PFSK-1 (cell line): Measurements from ENCODE around the gene EGFLAM.

Source experiments
- FOXP2 ChIP-seq: optimal IDR thresholded peaks from 2 replicates; pipeline ENCODE3; 2011; ENCODE audit warnings: borderline replicate concordance, control low read depth, inconsistent platforms; ENCODE audit not compliant: insufficient read depth; ENCODE audit errors: extremely low read length, extremely low read depth
- POLR2AphosphoS5 ChIP-seq: IDR thresholded peaks from 2 replicates; pipeline ENCODE4 v1.6.1; 2012; ENCODE audit warnings: low read depth, mild to moderate bottlenecking, control low read depth, low read length, moderate library complexity
- SIN3A ChIP-seq: IDR thresholded peaks from 2 replicates; pipeline ENCODE4 v1.6.1; 2012; ENCODE audit warnings: mild to moderate bottlenecking, low read length, moderate library complexity, borderline replicate concordance; ENCODE audit not compliant: insufficient read depth
- TAF1 ChIP-seq: IDR thresholded peaks from 2 replicates; pipeline ENCODE4 v1.6.1; 2012; ENCODE audit warnings: low read length, control low read depth, borderline replicate concordance; ENCODE audit not compliant: insufficient read depth
- TF ChIP-seq, protein P1 (sequence below), 2 experiments: IDR thresholded peaks; 2 replicates each; pipeline versions ENCODE4 v1.6.1 to v1.8.0; 2011 to 2012; ENCODE audit warnings: low read depth in 2 of 2, low read length in 2 of 2, control low read depth in 1 of 2, inconsistent platforms in 1 of 2, mild to moderate bottlenecking in 1 of 2, moderate library complexity in 1 of 2; ENCODE audit not compliant: insufficient read depth in 1 of 2

EGFLAM gene

DNA sequence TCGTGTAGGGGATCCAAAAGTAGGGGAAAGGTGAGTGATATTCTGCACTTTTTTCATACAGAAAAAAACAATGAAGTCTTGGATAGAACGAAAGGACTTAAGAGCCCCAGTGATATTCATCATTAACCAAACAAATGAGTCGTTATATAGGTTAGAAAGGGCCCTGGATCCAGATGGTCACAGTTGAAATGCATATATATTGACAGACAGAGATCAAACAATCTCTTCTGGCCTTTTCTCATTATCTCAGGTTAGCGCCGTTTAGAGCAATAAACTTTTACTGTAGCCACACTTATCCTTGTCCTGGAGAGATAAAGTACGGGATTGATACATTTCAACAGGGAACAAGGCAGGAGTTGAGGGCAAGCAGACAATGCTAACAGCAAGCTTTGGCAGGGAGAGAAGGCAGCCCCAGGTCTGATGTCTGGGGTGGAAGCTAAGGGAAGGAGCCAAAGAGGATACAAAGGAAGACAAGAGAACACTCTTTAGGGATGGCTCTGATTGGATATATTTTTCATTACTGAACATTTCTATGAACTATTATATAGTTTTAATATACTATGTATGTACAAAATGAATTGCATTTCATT, 221.1 kb downstream of the EGFLAM start:
- TF ChIP-seq SIN3A: no peak
- no peak for TF ChIP-seq TAF1
- TF ChIP-seq, protein P1, sequence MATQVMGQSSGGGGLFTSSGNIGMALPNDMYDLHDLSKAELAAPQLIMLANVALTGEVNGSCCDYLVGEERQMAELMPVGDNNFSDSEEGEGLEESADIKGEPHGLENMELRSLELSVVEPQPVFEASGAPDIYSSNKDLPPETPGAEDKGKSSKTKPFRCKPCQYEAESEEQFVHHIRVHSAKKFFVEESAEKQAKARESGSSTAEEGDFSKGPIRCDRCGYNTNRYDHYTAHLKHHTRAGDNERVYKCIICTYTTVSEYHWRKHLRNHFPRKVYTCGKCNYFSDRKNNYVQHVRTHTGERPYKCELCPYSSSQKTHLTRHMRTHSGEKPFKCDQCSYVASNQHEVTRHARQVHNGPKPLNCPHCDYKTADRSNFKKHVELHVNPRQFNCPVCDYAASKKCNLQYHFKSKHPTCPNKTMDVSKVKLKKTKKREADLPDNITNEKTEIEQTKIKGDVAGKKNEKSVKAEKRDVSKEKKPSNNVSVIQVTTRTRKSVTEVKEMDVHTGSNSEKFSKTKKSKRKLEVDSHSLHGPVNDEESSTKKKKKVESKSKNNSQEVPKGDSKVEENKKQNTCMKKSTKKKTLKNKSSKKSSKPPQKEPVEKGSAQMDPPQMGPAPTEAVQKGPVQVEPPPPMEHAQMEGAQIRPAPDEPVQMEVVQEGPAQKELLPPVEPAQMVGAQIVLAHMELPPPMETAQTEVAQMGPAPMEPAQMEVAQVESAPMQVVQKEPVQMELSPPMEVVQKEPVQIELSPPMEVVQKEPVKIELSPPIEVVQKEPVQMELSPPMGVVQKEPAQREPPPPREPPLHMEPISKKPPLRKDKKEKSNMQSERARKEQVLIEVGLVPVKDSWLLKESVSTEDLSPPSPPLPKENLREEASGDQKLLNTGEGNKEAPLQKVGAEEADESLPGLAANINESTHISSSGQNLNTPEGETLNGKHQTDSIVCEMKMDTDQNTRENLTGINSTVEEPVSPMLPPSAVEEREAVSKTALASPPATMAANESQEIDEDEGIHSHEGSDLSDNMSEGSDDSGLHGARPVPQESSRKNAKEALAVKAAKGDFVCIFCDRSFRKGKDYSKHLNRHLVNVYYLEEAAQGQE (IDR thresholded peaks at IDR 0.05; ENCODE audit: insufficient read depth in 1 of 2, low read depth in 2 of 2, low read length in 2 of 2): no peak
- no peak for TF ChIP-seq FOXP2
- no peak for TF ChIP-seq POLR2AphosphoS5

DNA sequence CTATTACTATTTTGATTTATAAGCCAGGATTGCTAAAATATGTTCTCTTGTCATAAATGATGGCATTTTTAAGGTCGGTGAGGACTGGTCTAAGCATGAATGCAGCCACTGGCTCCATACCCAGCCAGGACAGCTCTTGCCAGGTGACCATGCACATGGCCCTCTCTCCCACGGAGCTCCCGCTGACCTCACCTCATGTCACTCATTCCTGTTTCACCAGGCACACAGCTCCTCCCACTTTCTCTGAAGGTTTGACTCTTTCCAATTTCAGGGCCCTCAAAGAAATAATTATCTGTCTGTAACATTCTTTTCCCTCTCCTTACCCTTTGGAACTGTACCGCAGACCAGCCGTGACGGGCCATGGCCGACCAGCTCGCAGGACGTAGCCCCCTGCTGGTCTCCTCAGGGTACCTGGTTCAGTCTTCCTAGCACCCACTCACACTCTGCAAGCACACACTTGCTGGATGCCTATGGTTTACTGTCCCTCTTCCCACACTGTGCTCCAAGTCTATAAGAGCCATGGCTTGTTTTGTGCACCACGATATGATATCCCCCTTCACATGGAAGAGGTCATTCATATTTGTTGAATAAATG, 225.5 kb downstream of the EGFLAM start:
- TF ChIP-seq TAF1 (no peak), FOXP2 (no peak), POLR2AphosphoS5 (no peak), SIN3A (no peak)
- TF ChIP-seq, protein P1 (IDR thresholded peaks at IDR 0.05; ENCODE audit: insufficient read depth in 1 of 2, low read depth in 2 of 2, low read length in 2 of 2): no peak

DNA sequence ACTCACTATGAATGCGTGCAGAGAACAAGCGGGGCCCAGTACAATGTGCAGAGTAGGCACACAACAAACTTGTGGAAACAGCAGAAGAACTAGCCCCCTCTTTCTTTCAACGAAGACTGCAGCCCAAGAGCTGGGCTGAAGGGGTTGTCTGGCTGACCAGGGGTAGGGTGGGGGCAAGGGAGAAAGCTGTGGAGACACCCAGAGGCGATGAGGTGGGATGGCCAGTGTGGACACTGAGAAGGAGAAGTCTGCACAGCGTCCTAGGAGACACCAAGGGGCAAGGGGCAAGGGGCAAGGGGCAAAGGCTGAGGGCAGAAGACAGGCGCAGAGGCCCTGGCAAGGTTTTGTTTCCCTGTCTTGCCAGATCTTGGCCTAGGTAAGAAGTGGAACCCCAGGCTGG, 235.8 kb downstream of the EGFLAM start:
- TF ChIP-seq TAF1 (no peak), POLR2AphosphoS5 (no peak), FOXP2 (no peak), SIN3A (no peak)
- TF ChIP-seq, protein P1 (IDR thresholded peaks at IDR 0.05; ENCODE audit: insufficient read depth in 1 of 2, low read depth in 2 of 2, low read length in 2 of 2): no peak

DNA sequence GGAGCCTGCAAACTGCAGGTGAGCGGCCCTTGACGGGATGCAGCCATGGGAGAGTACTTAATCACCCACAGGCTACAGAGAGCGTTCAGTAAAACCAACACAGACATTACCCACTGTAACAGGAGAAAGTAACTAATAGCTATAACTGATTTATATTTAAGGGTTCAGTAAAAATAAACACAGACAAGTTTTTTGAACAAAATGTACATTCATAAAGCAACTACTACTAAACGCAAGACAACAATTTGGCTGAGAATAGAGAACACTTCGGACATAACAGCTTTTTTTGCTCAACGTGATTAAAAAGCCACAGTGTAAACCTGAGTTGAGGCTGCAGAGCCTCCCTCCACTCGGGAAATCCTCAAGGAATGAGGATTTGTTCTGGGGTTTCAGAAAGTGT, 236.4 kb downstream of the EGFLAM start:
- no peak for TF ChIP-seq SIN3A

DNA sequence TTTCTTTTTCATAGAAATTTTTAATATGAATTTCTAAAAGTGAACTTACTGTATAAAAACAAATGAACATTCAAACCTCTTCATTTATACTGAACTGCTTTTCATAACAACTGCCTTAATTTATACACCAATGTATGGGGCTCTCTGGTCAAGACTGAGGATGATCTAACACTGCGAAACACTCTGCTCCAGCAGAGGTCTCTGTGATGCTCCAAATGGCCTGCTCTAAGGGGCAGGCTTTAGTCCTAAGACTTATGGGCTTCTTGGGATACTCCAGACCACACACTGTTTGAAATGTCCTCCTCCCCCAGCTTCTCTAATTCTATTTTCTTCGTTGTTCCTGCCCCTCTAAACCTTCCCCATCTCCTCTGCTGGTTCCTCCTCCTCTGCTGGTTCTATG, 239.6 kb downstream of the EGFLAM start:
- TF ChIP-seq SIN3A (no peak), TAF1 (no peak)

DNA sequence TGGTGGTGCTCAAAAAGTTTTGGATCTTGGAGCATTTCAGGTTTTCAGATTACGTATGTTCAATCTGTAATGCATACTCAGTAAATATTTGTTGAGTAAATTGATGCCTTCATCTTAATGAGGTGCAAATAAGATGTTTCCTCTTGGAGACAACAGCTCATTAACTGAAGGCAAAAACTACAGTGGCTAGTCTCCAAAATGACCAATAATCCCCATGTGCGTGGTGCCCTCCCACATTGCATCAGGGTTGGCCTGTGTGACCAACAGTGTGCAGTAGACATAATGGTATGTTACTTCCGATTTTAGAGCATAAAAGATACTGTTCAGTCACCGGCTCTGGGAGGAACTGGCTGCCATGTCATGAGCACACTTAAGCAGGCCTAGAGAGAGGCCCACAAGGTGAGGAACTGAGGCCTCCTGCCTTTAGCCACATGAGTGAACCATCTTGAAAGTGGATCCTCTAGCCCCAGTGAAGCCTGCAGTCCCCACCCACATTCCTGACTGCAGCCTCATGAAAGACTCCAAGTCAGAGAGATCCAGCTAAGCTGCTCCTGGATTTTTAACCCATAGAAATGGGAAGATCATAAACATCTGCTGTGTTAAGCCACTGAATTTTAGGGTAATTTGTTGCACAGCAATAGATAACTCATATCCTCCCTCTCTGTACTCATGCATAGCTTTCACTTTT, 242.4 kb downstream of the EGFLAM start:
- TF ChIP-seq POLR2AphosphoS5: no peak
- TF ChIP-seq FOXP2: no peak
- TF ChIP-seq, protein P1 (IDR thresholded peaks at IDR 0.05; ENCODE audit: insufficient read depth in 1 of 2, low read depth in 2 of 2, low read length in 2 of 2): no peak
- no peak for TF ChIP-seq TAF1
- no peak for TF ChIP-seq SIN3A
